IPS-NIHi7 (cell line): ENCODE data around the gene ETV6.

Source experiments
- DNase-seq: peaks from one replicate; pipeline ENCODE4 v3.0.0; 2012; ENCODE audit warnings: mixed read lengths; ENCODE audit errors: extremely low spot score

ETV6 gene

GRCh38 chr12:11827091-11828061 is 177.9 kb downstream of the ETV6 start:
- peak; percentile 55 for DNase-seq

GRCh38 chr12:11829764-11830194 is 180.3 kb downstream of the ETV6 start:
- no peak for DNase-seq

- DNase-seq, result no peak
Measured at GRCh38 chr12:11830307-11830801, 180.9 kb downstream of the ETV6 start.

- no peak for DNase-seq
Measured at GRCh38 chr12:11832093-11832492, 182.6 kb downstream of the ETV6 start.

- DNase-seq, result no peak
Measured at GRCh38 chr12:11833174-11833895, 183.9 kb downstream of the ETV6 start.

- DNase-seq, result no peak
Measured at GRCh38 chr12:11834104-11834812, 184.8 kb downstream of the ETV6 start.

GRCh38 chr12:11834931-11835330 is 185.5 kb downstream of the ETV6 start:
- DNase-seq, result no peak

GRCh38 chr12:11836282-11837151 is 187.0 kb downstream of the ETV6 start:
- no peak for DNase-seq

- no peak for DNase-seq
Measured at GRCh38 chr12:11837216-11837934, 187.9 kb downstream of the ETV6 start.

- no peak for DNase-seq
Measured at GRCh38 chr12:11838403-11838802, 188.9 kb downstream of the ETV6 start.

- DNase-seq, result no peak
Measured at GRCh38 chr12:11839091-11839641, 189.7 kb downstream of the ETV6 start.

- DNase-seq, result no peak
Measured at GRCh38 chr12:11840366-11840765, 190.9 kb downstream of the ETV6 start.

GRCh38 chr12:11846488-11846887 is 197.0 kb downstream of the ETV6 start:
- no peak for DNase-seq

- DNase-seq, result no peak
Measured at GRCh38 chr12:11847539-11847938, 198.1 kb downstream of the ETV6 start.

GRCh38 chr12:11849757-11850504 is 200.5 kb downstream of the ETV6 start:
- DNase-seq, result no peak

GRCh38 chr12:11853126-11853525 is 203.7 kb downstream of the ETV6 start:
- DNase-seq, result no peak

- no peak for DNase-seq
Measured at GRCh38 chr12:11854011-11854499, 204.6 kb downstream of the ETV6 start.

- peak; percentile 28 for DNase-seq
Measured at GRCh38 chr12:11855983-11856374, 206.5 kb downstream of the ETV6 start.

- no peak for DNase-seq
Measured at GRCh38 chr12:11856971-11857370, 207.5 kb downstream of the ETV6 start.
